HEK293T (cell line): ENCODE results near the gene KRT83.

Experiments
- BHLHE40 ChIP-seq: fragments of 450-650 bp; IDR thresholded peaks from 2 replicates; pipeline ENCODE4 v1.6.1; 2016; ENCODE audit warnings: mild to moderate bottlenecking, moderate library complexity, borderline replicate concordance
- FOXA1 ChIP-seq: fragments of 450-650 bp; IDR thresholded peaks from 2 replicates; pipeline ENCODE4 v1.6.1; 2016; ENCODE audit warnings: mild to moderate bottlenecking
- FOXM1 ChIP-seq: fragments of 450-650 bp; IDR thresholded peaks from 2 replicates; pipeline ENCODE4 v1.6.1; 2017; ENCODE audit warnings: mild to moderate bottlenecking, borderline replicate concordance
- LEF1 ChIP-seq: fragments of 450-650 bp; IDR thresholded peaks from 2 replicates; pipeline ENCODE4 v1.6.1; 2017; ENCODE audit warnings: mild to moderate bottlenecking, borderline replicate concordance
- PKNOX1 ChIP-seq: fragments of 450-650 bp; IDR thresholded peaks from 2 replicates; pipeline ENCODE4 v1.6.1; 2016

- TF ChIP-seq FOXA1 (no peak), PKNOX1 (no peak), BHLHE40 (no peak), LEF1 (no peak), FOXM1 (no peak)
Measured at GRCh38 chr12:52366738-52367485, 45.7 kb upstream of the KRT83 start, which contains the start of gene KRT85.
